HG02840 (cell line): ENCODE data around the gene FDPS.
"Not testable (repeated sequence)": the region's sequence is repeated elsewhere in the genome, so short reads cannot be mapped to it uniquely, and the experiment has no call there.

Experiments
- ATAC-seq: cut with Tn5 transposase; IDR thresholded peaks from one replicate; pipeline ENCODE4 v1.9.1; 2021; ENCODE audit warnings: mild to moderate bottlenecking, moderate library complexity, moderate number of reproducible peaks; ENCODE audit not compliant: unreplicated experiment, low FRiP score

FDPS gene

DNA sequence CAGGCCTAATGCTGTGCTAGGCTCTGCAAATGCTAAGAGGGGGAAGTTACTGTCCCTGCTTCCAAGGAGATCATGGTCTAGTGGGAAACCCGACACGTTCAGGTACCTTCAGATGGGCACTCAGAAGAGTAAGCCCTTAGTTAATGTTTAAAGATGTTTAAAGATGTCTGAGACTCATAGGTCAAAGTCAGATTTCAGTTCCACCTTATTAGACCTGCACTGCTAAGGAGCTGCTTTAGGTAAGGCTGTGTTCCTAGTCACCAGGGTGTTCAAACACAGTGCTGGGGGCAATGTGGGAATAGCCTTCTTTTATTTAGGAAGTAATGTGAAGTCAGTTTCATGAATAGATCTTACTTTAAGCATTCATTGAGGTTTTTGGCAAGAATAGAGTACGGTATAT is 8.3 kb downstream of the FDPS start:
- no peak for ATAC-seq

- ATAC-seq = no peak
Observed at GRCh38 chr1:155318082-155318481, 9.4 kb downstream of the FDPS start.

GRCh38 chr1:155319536-155319935 is 10.9 kb downstream of the FDPS start:
- ATAC-seq = no peak

GRCh38 chr1:155320252-155320651 is 11.6 kb downstream of the FDPS start:
- ATAC-seq = no peak

- ATAC-seq = no peak
Observed at GRCh38 chr1:155320661-155321617, 12.3 kb downstream of the FDPS start, which contains the start of gene RUSC1. Gene RUSC1, plus strand, starts transcription at chr1:155320894. Its CDS starts 880 bp downstream, at chr1:155321774.

- no peak for ATAC-seq
Observed at GRCh38 chr1:155321639-155322503, 13.2 kb downstream of the FDPS start.

DNA sequence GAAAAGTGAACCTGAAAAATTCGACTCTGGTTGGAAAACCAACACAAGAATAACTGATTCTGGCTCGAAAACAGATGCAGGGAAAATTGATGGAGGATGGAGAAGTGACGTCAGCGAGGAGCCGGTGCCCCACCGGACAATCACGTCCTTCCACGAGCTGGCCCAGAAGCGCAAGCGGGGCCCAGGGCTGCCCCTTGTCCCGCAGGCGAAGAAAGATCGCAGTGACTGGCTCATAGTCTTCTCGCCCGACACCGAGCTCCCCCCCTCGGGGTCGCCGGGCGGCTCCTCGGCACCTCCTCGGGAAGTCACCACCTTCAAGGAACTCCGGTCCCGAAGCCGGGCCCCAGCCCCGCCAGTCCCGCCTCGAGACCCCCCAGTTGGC is 13.9 kb downstream of the FDPS start:
- no peak for ATAC-seq

- peak; percentile 40 for ATAC-seq
Observed at GRCh38 chr1:155322953-155323728, 14.5 kb downstream of the FDPS start.

GRCh38 chr1:155323729-155324036 is 15.0 kb downstream of the FDPS start:
- ATAC-seq = peak; percentile 42

GRCh38 chr1:155324037-155324716 is 15.5 kb downstream of the FDPS start:
- peak; percentile 57 for ATAC-seq

GRCh38 chr1:155324717-155325602 is 16.3 kb downstream of the FDPS start:
- no peak for ATAC-seq

DNA sequence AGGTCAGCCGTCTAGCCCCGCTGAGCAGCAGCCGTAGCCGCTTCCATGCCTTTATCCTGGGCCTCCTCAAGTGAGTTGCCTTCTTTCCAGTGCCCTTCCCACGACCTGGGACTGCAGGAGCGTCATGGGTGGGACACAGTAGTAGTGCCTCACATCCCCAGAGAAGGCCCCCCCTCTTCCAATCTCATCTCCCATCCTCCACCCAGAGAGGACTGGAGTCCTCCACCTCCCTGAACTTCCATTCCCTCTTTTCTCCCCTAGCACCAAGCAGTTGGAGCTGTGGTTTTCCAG is 16.9 kb downstream of the FDPS start:
- no peak for ATAC-seq

- no peak for ATAC-seq
Observed at GRCh38 chr1:155326020-155326526, 17.4 kb downstream of the FDPS start.

DNA sequence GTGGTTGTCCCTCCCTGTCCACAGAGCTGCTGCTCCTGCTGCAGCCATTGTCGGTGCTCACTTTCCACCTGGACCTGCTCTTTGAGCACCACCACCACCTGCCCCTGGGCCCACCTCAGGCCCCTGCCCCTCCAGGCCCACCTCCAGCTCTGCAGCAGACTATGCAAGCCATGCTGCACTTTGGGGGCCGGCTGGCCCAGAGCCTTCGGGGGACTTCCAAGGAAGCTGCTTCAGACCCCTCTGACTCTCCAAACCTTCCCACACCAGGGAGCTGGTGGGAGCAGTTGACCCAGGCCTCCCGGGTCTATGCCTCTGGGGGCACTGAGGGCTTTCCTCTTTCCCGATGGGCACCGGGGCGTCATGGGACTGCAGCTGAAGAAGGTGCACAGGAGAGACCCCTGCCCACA is 18.0 kb downstream of the FDPS start:
- no peak for ATAC-seq

GRCh38 chr1:155327981-155328380 is 19.3 kb downstream of the FDPS start:
- ATAC-seq = no peak

GRCh38 chr1:155328856-155329255 is 20.2 kb downstream of the FDPS start:
- not testable (repeated sequence) for ATAC-seq

- no peak for ATAC-seq
Observed at GRCh38 chr1:155329980-155330598, 21.4 kb downstream of the FDPS start.

- no peak for ATAC-seq
Observed at GRCh38 chr1:155334962-155335361, 26.3 kb downstream of the FDPS start.
